IMR-90 (cell line): ENCODE measurements around the gene RABGEF1. TPM values are rescaled to one million over a fixed set of nuclear protein-coding genes. Genes with fewer than 3 reads are reported as not detected.

Experiments used
- ATAC-seq: fragments of 200-7000 bp; cut with Tn5 transposase; 2 replicates; pipeline ENCODE4 v1.9.1; 2020; ENCODE audit warnings: low read depth, mild to moderate bottlenecking, moderate library complexity
- BruUV-seq: library from RNA; stranded (reverse); fragments of 400-500 nt; replicated peaks from 2 replicates; lab custom pipeline; 2021; lab: Mats Ljungman, UMichigan
- CTCF ChIA-PET: fragments of 300-600 bp; formaldehyde crosslinking; extraction: SDS; loops from one replicate; lab custom pipeline; 2021; ENCODE audit warnings: antibody characterized with exemption; lab: Yijun Ruan, JAX
- POLR2A ChIA-PET: fragments of 300-600 bp; sonication (Branson Sonifier 250); formaldehyde crosslinking; loops from one replicate; lab custom pipeline; 2022; ENCODE audit warnings: antibody characterized with exemption; ENCODE audit not compliant: unreplicated experiment; lab: Charles Lee
- DNase-seq: peaks from one replicate; pipeline ENCODE4 v3.0.0; 2013
- H2AFZ ChIP-seq: replicated peaks from 2 replicates; pipeline ENCODE3; 2013; ENCODE audit warnings: low read length, mild to moderate bottlenecking; ENCODE audit not compliant: poor library complexity
- H2AK5ac ChIP-seq: 2 replicates; pipeline ENCODE4 v1.6.1; 2013; ENCODE audit warnings: low read depth, low read length, inconsistent platforms
- H2AK9ac ChIP-seq: replicated peaks from 2 replicates; pipeline ENCODE3; 2013; ENCODE audit warnings: mild to moderate bottlenecking, low read depth, low read length, moderate library complexity; ENCODE audit not compliant: poor library complexity
- H2BK120ac ChIP-seq: 2 replicates; pipeline ENCODE4 v1.6.1; 2013; ENCODE audit warnings: low read depth, low read length, inconsistent platforms
- H2BK15ac ChIP-seq: 3 replicates; pipeline ENCODE4 v1.6.1; 2013; ENCODE audit warnings: low read depth, low read length, inconsistent platforms
- H2BK20ac ChIP-seq: 2 replicates; pipeline ENCODE4 v1.6.1; 2013; ENCODE audit warnings: low read depth, mild to moderate bottlenecking, inconsistent platforms, low read length, moderate library complexity
- H2BK5ac ChIP-seq: 2 replicates; pipeline ENCODE4 v1.6.1; 2013; ENCODE audit warnings: mild to moderate bottlenecking, low read depth, low read length, inconsistent platforms; ENCODE audit not compliant: poor library complexity, severe bottlenecking
- H3K14ac ChIP-seq: replicated peaks from 2 replicates; pipeline ENCODE4 v1.6.1; 2013; ENCODE audit warnings: low read depth, low read length, inconsistent platforms
- H3K18ac ChIP-seq: 2 replicates; pipeline ENCODE4 v1.6.1; 2013; ENCODE audit warnings: low read depth, low read length, control low read depth
- H3K23ac ChIP-seq: 2 replicates; pipeline ENCODE4 v1.6.1; 2013; ENCODE audit warnings: low read depth, low read length, inconsistent platforms
- H3K27ac ChIP-seq: 2 replicates; pipeline ENCODE4 v1.5.1; 2013; ENCODE audit warnings: mild to moderate bottlenecking, control low read depth, low read length; ENCODE audit not compliant: insufficient read depth
- H3K27me3 ChIP-seq: 2 replicates; pipeline ENCODE4 v1.6.1; 2013; ENCODE audit warnings: low read length; ENCODE audit not compliant: control insufficient read depth, insufficient read depth
- H3K36me3 ChIP-seq: 2 replicates; pipeline ENCODE4 v1.6.1; 2013; ENCODE audit warnings: low read length, mixed read lengths; ENCODE audit not compliant: control insufficient read depth, insufficient read depth
- H3K4ac ChIP-seq: 2 replicates; pipeline ENCODE4 v1.6.1; 2013; ENCODE audit warnings: low read depth, low read length, inconsistent platforms
- H3K4me1 ChIP-seq: 2 replicates; pipeline ENCODE4 v1.6.1; 2013; ENCODE audit warnings: low read length, mixed read lengths; ENCODE audit not compliant: control insufficient read depth, insufficient read depth
- H3K4me2 ChIP-seq: 2 replicates; pipeline ENCODE4 v1.6.1; 2013; ENCODE audit warnings: low read depth, mild to moderate bottlenecking, control low read depth, low read length, moderate library complexity
- H3K4me3 ChIP-seq: 2 replicates; pipeline ENCODE4 v1.5.1; 2013; ENCODE audit warnings: low read depth, mild to moderate bottlenecking, control low read depth, low read length, moderate library complexity; ENCODE audit not compliant: insufficient read depth
- H3K56ac ChIP-seq: 2 replicates; pipeline ENCODE4 v1.6.1; 2013; ENCODE audit warnings: low read length, inconsistent platforms; ENCODE audit not compliant: insufficient read depth; ENCODE audit errors: extremely low read depth
- H3K79me1 ChIP-seq, 2 experiments: 2 replicates each; pipeline ENCODE4 v1.6.1; 2013; ENCODE audit warnings: low read length in 2 of 2, inconsistent platforms in 1 of 2, low read depth in 1 of 2
- H3K9ac ChIP-seq: 2 replicates; pipeline ENCODE4 v1.6.1; 2013; ENCODE audit warnings: low read depth, low read length, control low read depth
- H3K9me1 ChIP-seq: 2 replicates; pipeline ENCODE4 v1.6.1; 2013; ENCODE audit warnings: low read length, inconsistent platforms; ENCODE audit not compliant: insufficient read depth
- H3K9me3 ChIP-seq: 2 replicates; pipeline ENCODE4 v1.6.1; 2013; ENCODE audit warnings: low read length; ENCODE audit not compliant: control insufficient read depth, insufficient read depth
- H4K20me1 ChIP-seq: 2 replicates; pipeline ENCODE4 v1.6.1; 2013; ENCODE audit warnings: low read length, inconsistent platforms; ENCODE audit not compliant: insufficient read depth
- H4K5ac ChIP-seq: 2 replicates; pipeline ENCODE4 v1.6.1; 2013; ENCODE audit warnings: mild to moderate bottlenecking, low read depth, low read length, control low read depth
- H4K8ac ChIP-seq, 2 experiments: 2 replicates each; pipeline ENCODE4 v1.6.1; 2013; ENCODE audit warnings: low read depth in 2 of 2, low read length in 2 of 2, control low read depth in 1 of 2, inconsistent platforms in 1 of 2
- H4K91ac ChIP-seq: 2 replicates; pipeline ENCODE4 v1.6.1; 2013; ENCODE audit warnings: low read depth, low read length, inconsistent platforms; ENCODE audit not compliant: insufficient read depth
- BHLHE40 ChIP-seq: fragments of 150-350 bp; IDR thresholded peaks from 2 replicates; pipeline ENCODE4 v1.6.1; 2016; ENCODE audit warnings: mild to moderate bottlenecking, low read depth, low read length
- CEBPB ChIP-seq: IDR thresholded peaks from 2 replicates; pipeline ENCODE4 v1.6.1; 2012; ENCODE audit warnings: low read depth, low read length, improper control_type of control experiment
- CHD1 ChIP-seq: IDR thresholded peaks from 2 replicates; pipeline ENCODE4 v1.6.1; 2012; ENCODE audit warnings: low read depth, low read length, improper control_type of control experiment
- CTCF ChIP-seq: conservative IDR thresholded peaks from 2 replicates; pipeline ENCODE4 v1.5.1; 2012; ENCODE audit warnings: mild to moderate bottlenecking, low read depth, low read length, improper control_type of control experiment
- ELK1 ChIP-seq: fragments of 150-350 bp; IDR thresholded peaks from 2 replicates; pipeline ENCODE4 v1.6.1; 2016; ENCODE audit warnings: low read depth, mild to moderate bottlenecking, low read length, moderate library complexity, borderline replicate concordance
- FOS ChIP-seq: fragments of 150-350 bp; IDR thresholded peaks from 2 replicates; pipeline ENCODE4 v1.6.1; 2016; ENCODE audit warnings: low read depth, low read length
- MAFK ChIP-seq: IDR thresholded peaks from 2 replicates; pipeline ENCODE4 v1.6.1; 2012; ENCODE audit warnings: low read depth, low read length, improper control_type of control experiment
- MAZ ChIP-seq: IDR thresholded peaks from 2 replicates; pipeline ENCODE4 v1.6.1; 2012; ENCODE audit warnings: low read depth, mild to moderate bottlenecking, low read length, improper control_type of control experiment, moderate library complexity, borderline replicate concordance
- MXI1 ChIP-seq: IDR thresholded peaks from 2 replicates; pipeline ENCODE4 v1.6.1; 2012; ENCODE audit warnings: low read depth, mild to moderate bottlenecking, low read length, moderate library complexity, borderline replicate concordance
- NFE2L2 ChIP-seq: fragments of 150-350 bp; IDR thresholded peaks from 2 replicates; pipeline ENCODE4 v1.6.1; 2016; ENCODE audit warnings: low read depth, mild to moderate bottlenecking, low read length
- POLR2A ChIP-seq: IDR thresholded peaks from 2 replicates; pipeline ENCODE4 v1.6.1; 2012; ENCODE audit warnings: mild to moderate bottlenecking, low read depth, low read length
- RAD21 ChIP-seq: IDR thresholded peaks from 2 replicates; pipeline ENCODE4 v1.6.1; 2012; ENCODE audit warnings: low read length, improper control_type of control experiment
- RCOR1 ChIP-seq: IDR thresholded peaks from 2 replicates; pipeline ENCODE4 v1.6.1; 2012; ENCODE audit warnings: mild to moderate bottlenecking, low read length, improper control_type of control experiment; ENCODE audit not compliant: insufficient replicate concordance
- RFX5 ChIP-seq: IDR thresholded peaks from 2 replicates; pipeline ENCODE4 v1.8.0; 2012; ENCODE audit warnings: low read depth, mild to moderate bottlenecking, low read length, moderate library complexity
- SMC3 ChIP-seq: fragments of 150-350 bp; IDR thresholded peaks from 2 replicates; pipeline ENCODE4 v1.6.1; 2016; ENCODE audit warnings: low read depth, mild to moderate bottlenecking, antibody characterized with exemption, low read length, moderate library complexity
- WGBS, 2 experiments: methylation state at CpG; one replicate each; pipeline versions ENCODE4 v1.1.5 to v1.1.7; 2013; ENCODE audit warnings: missing lambda C conversion rate in 2 of 2; ENCODE audit not compliant: insufficient read length in 1 of 2; ENCODE audit errors: extremely low coverage in 2 of 2; 5-methylcytosine and 5-hydroxymethylcytosine counted together
- dilution Hi-C: fragments of 300-500 bp; cut with HindIII; formaldehyde crosslinking; loops from one replicate; pipeline ENCODE4 v1.14.3; 2018; ENCODE audit warnings: low sequenced_read_pairs; ENCODE audit not compliant: unreplicated experiment
- in situ Hi-C: fragments of 300-500 bp; cut with MboI; formaldehyde crosslinking; loops from 3 replicates; pipeline ENCODE4 v1.14.3; 2019; ENCODE audit warnings: low sequenced_read_pairs, inconsistent platforms, mixed read lengths
- intact Hi-C: fragments of 100-400 bp; cut with micrococcal nuclease; formaldehyde crosslinking; loops from 2 replicates; pipeline ENCODE4 v1.10.0; 2022
- polyA plus RNA-seq, 3 experiments: library from polyadenylated mRNA; depleted of rRNA; stranded (reverse); fragments of >200 nt; gene quantifications; 2 replicates each; pipeline ENCODE4 v1.2.3, GENCODE V29; 2012; ENCODE audit warnings: low replicate concordance in 1 of 3
- total RNA-seq: library from RNA; depleted of rRNA; stranded (reverse); fragments of >200 nt; gene quantifications from 2 replicates; pipeline ENCODE4 v1.2.3, GENCODE V29; 2012

Gene RABGEF1
- total and polyA plus RNA-seq, 2 of the 4 experiments (the other 2 are of a cell fraction) = 34.9 to 56.6 TPM

- TF ChIP-seq CHD1 (no peak), POLR2A (no peak), BHLHE40 (no peak), RCOR1 (no peak), NFE2L2 (no peak), MXI1 (no peak), CTCF (no peak), ELK1 (no peak), FOS (no peak), RAD21 (no peak), MAFK (no peak), CEBPB (no peak), SMC3 (no peak), RFX5 (no peak), MAZ (no peak)
- WGBS, 2 experiments = no CpG with 5 or more reads among the region's 7 CpGs
- Histone ChIP-seq H2BK15ac (no peak overlapping the region), H3K4me2 (no peak overlapping the region), H3K36me3 (peaks cover 5% of the 10 kb centered on the region), H3K18ac (no peak overlapping the region), H2BK20ac (no peak overlapping the region), H3K4me1 (no peaks in the 10 kb centered on the region), H3K27ac (no peak overlapping the region), H3K23ac (no peak overlapping the region), H2AK5ac (no peak overlapping the region), H3K79me1 (no peaks in the 10 kb centered on the region), H4K8ac (no peak overlapping the region), H4K20me1 (no peaks in the 10 kb centered on the region), H2BK120ac (no peak overlapping the region), H3K9me3 (no peaks in the 10 kb centered on the region), H3K9ac (no peak overlapping the region), H3K56ac (no peak overlapping the region), H3K4me3 (no peak overlapping the region), H4K91ac (no peak overlapping the region), H4K5ac (no peak overlapping the region), H2BK5ac (no peak overlapping the region), H3K4ac (no peak overlapping the region), H2AFZ (no peak overlapping the region), H3K14ac (no peak overlapping the region), H3K9me1 (no peaks in the 10 kb centered on the region), H2AK9ac (no peak overlapping the region), H3K27me3 (no peaks in the 10 kb centered on the region)
- POLR2A ChIA-PET = no interaction called here
- BruUV-seq = no TSS peak
- no peak for DNase-seq
- CTCF ChIA-PET = no interaction called here
- intact Hi-C loops = no loop called here
- no peak; the same call in 1 of the 2 replicates for ATAC-seq
- in situ Hi-C loops = no loop called here
- dilution Hi-C loops = no loop called here
Measured at GRCh38 chr7:66815951-66816350, 75.4 kb downstream of the RABGEF1 start.
